Measurements from ENCODE around the gene OTUB1. TPM values are rescaled to one million over a fixed set of nuclear protein-coding genes. Genes with fewer than 3 reads are reported as not detected.
"Not testable (repeated sequence)": the region's sequence is repeated elsewhere in the genome, so short reads cannot be mapped to it uniquely, and the experiment has no call there.

The OTUB1 gene
- total RNA-seq, 2 donors from 2014 or later: 37.7 to 85.6 TPM

GRCh38 chr11:63951779-63952536 is 34.3 kb upstream of the OTUB1 start:
- DNase-seq (ENCODE audit: low spot score) (no peak), ATAC-seq (ENCODE audit: insufficient number of reproducible peaks, low FRiP score, low read depth) (no peak)
- no peaks in the 10 kb centered on the region for H3K27me3 ChIP-seq (replicated peaks; ENCODE audit: insufficient read depth)
- H3K27ac ChIP-seq: no peak overlapping the region
- H3K4me1 ChIP-seq (ENCODE audit: control insufficient read depth in 1 of 2, low read depth in 2 of 2): no peaks in the 10 kb centered on the region
- no peak overlapping the region for H3K4me3 ChIP-seq
- no peak for TF ChIP-seq CTCF (IDR thresholded peaks at IDR 0.05)
- H3K36me3 ChIP-seq: peaks cover 40% of the 10 kb centered on the region
- H3K9me3 ChIP-seq: no peaks in the 10 kb centered on the region

- TF ChIP-seq CTCF (IDR thresholded peaks at IDR 0.05): no peak
- no peak overlapping the region for H3K27ac ChIP-seq
- ATAC-seq (ENCODE audit: insufficient number of reproducible peaks, low FRiP score, low read depth): no peak
These were observed 33.7 kb upstream of the OTUB1 start for GRCh38 chr11:63952570-63952969.

GRCh38 chr11:63958008-63958407 is 28.2 kb upstream of the OTUB1 start:
- ATAC-seq (ENCODE audit: insufficient number of reproducible peaks, low FRiP score, low read depth): no peak
- no peaks in the 10 kb centered on the region for H3K4me1 ChIP-seq (ENCODE audit: control insufficient read depth in 1 of 2, low read depth in 2 of 2)
- no peak for DNase-seq (ENCODE audit: low spot score)
- TF ChIP-seq CTCF (IDR thresholded peaks at IDR 0.05): no peak
- no peaks in the 10 kb centered on the region for H3K27me3 ChIP-seq (replicated peaks; ENCODE audit: insufficient read depth)
- peaks cover 31% of the 10 kb centered on the region for H3K36me3 ChIP-seq
- H3K4me3 ChIP-seq: no peak overlapping the region
- no peaks in the 10 kb centered on the region for H3K9me3 ChIP-seq
- H3K27ac ChIP-seq: no peak overlapping the region

More at GRCh38 chr11:63952570-63952969, 33.7 kb upstream of the OTUB1 start:
- Histone ChIP-seq H3K4me3 (no peak overlapping the region), H3K4me1 (ENCODE audit: control insufficient read depth in 1 of 2, low read depth in 2 of 2) (no peaks in the 10 kb centered on the region), H3K27me3 (replicated peaks; ENCODE audit: insufficient read depth) (no peaks in the 10 kb centered on the region), H3K9me3 (no peaks in the 10 kb centered on the region), H3K36me3 (peaks cover 40% of the 10 kb centered on the region)
- DNase-seq (ENCODE audit: low spot score): no peak

- Histone ChIP-seq H3K4me3 (no peak overlapping the region), H3K9me3 (no peaks in the 10 kb centered on the region), H3K27me3 (replicated peaks; ENCODE audit: insufficient read depth) (no peaks in the 10 kb centered on the region), H3K36me3 (no peaks in the 10 kb centered on the region), H3K4me1 (ENCODE audit: control insufficient read depth in 1 of 2, low read depth in 2 of 2) (no peaks in the 10 kb centered on the region), H3K27ac (no peak overlapping the region)
- TF ChIP-seq CTCF (IDR thresholded peaks at IDR 0.05): no peak
- no peak for DNase-seq (ENCODE audit: low spot score)
- no peak for ATAC-seq (ENCODE audit: insufficient number of reproducible peaks, low FRiP score, low read depth)
These were observed 24.4 kb upstream of the OTUB1 start for GRCh38 chr11:63961608-63962412.

GRCh38 chr11:63963895-63964294 is 22.3 kb upstream of the OTUB1 start:
- not testable (repeated sequence) for H3K36me3 ChIP-seq

More at GRCh38 chr11:63963895-63964294, 22.3 kb upstream of the OTUB1 start:
- H3K27me3 ChIP-seq (replicated peaks; ENCODE audit: insufficient read depth); DNase-seq (ENCODE audit: low spot score); H3K4me3 ChIP-seq; H3K9me3 ChIP-seq; H3K4me1 ChIP-seq (ENCODE audit: control insufficient read depth in 1 of 2, low read depth in 2 of 2); ATAC-seq (ENCODE audit: insufficient number of reproducible peaks, low FRiP score, low read depth); H3K27ac ChIP-seq: not testable (repeated sequence)

Measured in thoracic aorta (tissue), 2 donors.